GM20000 (cell line): ENCODE data around the gene PRKG1.

Experiments used
- DNase-seq: peaks from one replicate; pipeline ENCODE4 v3.0.0; 2012; ENCODE audit warnings: low spot score
- TF ChIP-seq, protein P1 (sequence below): IDR thresholded peaks from 2 replicates; pipeline ENCODE4 v1.5.1; 2012; ENCODE audit warnings: mild to moderate bottlenecking, control low read depth; ENCODE audit errors: extremely low read depth, missing control alignments

The PRKG1 gene

GRCh38 chr10:51095444-51095843 lies 21.2 kb downstream of the PRKG1 start:
- DNase-seq, result no peak
- TF ChIP-seq, protein P1, sequence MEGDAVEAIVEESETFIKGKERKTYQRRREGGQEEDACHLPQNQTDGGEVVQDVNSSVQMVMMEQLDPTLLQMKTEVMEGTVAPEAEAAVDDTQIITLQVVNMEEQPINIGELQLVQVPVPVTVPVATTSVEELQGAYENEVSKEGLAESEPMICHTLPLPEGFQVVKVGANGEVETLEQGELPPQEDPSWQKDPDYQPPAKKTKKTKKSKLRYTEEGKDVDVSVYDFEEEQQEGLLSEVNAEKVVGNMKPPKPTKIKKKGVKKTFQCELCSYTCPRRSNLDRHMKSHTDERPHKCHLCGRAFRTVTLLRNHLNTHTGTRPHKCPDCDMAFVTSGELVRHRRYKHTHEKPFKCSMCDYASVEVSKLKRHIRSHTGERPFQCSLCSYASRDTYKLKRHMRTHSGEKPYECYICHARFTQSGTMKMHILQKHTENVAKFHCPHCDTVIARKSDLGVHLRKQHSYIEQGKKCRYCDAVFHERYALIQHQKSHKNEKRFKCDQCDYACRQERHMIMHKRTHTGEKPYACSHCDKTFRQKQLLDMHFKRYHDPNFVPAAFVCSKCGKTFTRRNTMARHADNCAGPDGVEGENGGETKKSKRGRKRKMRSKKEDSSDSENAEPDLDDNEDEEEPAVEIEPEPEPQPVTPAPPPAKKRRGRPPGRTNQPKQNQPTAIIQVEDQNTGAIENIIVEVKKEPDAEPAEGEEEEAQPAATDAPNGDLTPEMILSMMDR, result no peak

DNA sequence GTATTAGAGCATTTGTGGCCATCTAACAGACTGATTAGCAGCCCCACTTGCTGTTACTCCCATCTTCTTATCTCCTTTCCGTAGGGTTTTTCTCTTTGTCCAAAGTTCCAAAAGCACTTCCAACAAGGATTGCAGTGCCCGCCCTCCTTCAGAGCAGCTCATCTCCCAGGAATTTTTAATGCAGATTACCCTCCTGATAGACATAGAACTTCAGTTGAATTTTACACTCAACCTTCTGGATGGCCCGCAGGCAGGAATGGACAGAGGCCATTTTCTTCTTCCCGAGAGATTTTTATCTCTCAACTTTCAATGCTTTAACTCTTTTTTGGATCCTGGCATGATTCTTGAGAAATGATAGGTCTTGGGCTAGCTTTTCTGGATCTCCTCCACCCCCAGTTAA lies 23.3 kb downstream of the PRKG1 start:
- TF ChIP-seq, protein P1, result no peak
- DNase-seq, result no peak

- no peak for DNase-seq
- TF ChIP-seq, protein P1, result no peak
These were observed 25.9 kb downstream of the PRKG1 start for GRCh38 chr10:51100221-51100620.

DNA sequence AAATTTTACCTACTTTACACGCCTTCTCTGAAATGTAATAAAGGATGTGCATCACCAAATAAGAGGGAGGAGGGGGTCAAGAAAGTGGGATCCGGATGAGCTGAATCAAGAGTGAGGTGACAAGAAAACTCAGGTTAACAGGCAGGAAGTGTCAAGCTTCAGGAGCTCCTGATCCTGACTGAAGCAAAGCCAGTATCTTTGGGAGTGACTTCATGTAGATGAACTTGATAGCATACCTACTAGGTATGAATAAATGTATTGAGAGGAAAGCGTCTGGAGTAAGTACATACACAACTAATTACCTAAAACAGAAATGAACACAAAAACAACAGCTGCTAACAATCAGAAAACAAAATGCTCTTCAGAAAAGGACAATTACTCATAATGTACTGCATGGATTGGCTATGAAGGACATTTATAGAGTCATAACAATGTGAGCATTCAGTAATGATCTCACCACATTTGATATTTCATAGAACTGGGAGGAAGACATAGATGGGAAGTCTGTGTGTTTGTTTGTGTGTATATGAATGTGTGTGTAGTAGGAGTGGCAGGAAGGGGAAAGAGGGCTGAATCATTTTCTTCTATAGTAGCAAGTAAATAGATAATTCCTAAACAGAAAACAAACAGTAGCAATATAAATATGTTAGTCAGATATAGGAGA lies 29.4 kb downstream of the PRKG1 start:
- no peak for DNase-seq
- TF ChIP-seq, protein P1, result no peak

DNA sequence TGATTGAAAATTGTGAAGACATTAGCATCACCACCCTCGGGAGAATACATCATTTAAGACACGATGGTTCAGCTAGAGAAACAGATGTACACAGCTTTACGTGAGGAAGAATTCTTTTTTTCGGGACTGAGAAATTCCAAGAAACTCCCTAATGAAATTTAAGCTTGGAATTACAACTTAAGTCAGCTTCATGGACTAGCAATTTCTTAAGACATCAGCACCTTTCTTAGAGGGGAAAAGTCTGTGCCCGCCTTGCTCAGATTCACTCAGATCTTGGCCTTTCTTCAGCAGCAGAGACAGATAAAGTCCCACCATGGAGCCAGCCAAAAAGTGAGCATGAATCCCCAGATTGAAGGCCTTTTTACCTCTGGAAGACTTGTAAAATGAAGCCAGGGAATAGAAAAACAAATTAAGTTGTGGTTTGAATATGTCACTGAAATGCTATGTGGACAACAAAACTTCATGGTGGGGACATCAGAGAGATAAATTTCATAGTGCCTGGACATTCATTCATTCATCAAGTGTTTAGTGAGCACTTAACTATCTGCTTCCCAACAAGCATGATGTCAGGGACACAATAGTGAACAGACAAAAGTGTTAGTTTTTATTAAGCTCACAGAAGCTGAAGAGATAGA lies 32.1 kb downstream of the PRKG1 start:
- DNase-seq, result no peak
- TF ChIP-seq, protein P1, result no peak

DNA sequence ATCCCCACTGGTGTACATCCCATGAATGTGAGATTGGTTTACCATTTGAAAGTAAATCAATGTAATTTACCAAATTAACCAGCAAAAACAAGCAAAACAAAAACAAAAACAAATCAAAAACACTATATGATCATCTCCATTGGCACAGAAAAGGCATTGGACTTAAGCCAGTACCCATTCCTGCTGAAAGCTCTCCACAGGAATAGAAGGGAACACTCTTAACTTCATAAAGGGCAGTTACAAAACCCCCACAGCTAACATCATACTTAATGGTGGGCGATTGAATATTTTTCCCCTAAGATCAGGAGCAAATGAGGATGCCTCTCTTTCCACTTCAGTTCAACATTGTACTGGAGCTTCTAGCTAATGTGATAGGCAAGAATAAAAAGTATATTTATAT lies 34.1 kb downstream of the PRKG1 start:
- TF ChIP-seq, protein P1, result no peak
- DNase-seq, result no peak

- DNase-seq, result no peak
- TF ChIP-seq, protein P1, result no peak
These were observed 35.7 kb downstream of the PRKG1 start for GRCh38 chr10:51109801-51110533.
